Lower lobe of right lung (tissue), 2 donors: ENCODE data around the gene ATP5IF1. TPM values are rescaled to one million over a fixed set of nuclear protein-coding genes. Genes with fewer than 3 reads are reported as not detected.

Source experiments
- ATAC-seq, 2 donors: fragments of 200-7000 bp; cut with Tn5 transposase; one replicate each; pipeline ENCODE4 v1.9.1; 2020 to 2022; ENCODE audit warnings: mild to moderate bottlenecking in 2 of 2, moderate library complexity in 2 of 2
- DNase-seq: peaks from one replicate; pipeline ENCODE4 v3.0.0-alpha.2; 2020
- H3K27ac ChIP-seq: fragments of 200-600 bp; one replicate; pipeline ENCODE4 v1.8.0; 2022
- H3K27me3 ChIP-seq: fragments of 200-600 bp; one replicate; pipeline ENCODE4 v1.8.0; 2022; ENCODE audit warnings: low read depth
- H3K36me3 ChIP-seq: fragments of 200-600 bp; one replicate; pipeline ENCODE4 v1.8.0; 2022; ENCODE audit warnings: mild to moderate bottlenecking
- H3K4me1 ChIP-seq: fragments of 200-600 bp; one replicate; pipeline ENCODE4 v1.8.0; 2022
- H3K4me3 ChIP-seq: fragments of 200-600 bp; one replicate; pipeline ENCODE4 v1.8.0; 2022; ENCODE audit warnings: mild to moderate bottlenecking
- H3K9me3 ChIP-seq: fragments of 200-600 bp; one replicate; pipeline ENCODE4 v1.8.0; 2022
- intact Hi-C: fragments of 100-400 bp; cut with DNase I; formaldehyde crosslinking; loops from one replicate; pipeline ENCODE4 v1.11.0; 2022
- total RNA-seq: library from RNA; stranded (reverse); fragmentation: NEBNext Ultra II Directional; extraction: Animal tissue kit (Norgen Biotek cat#: 25700); gene quantifications from one replicate; pipeline ENCODE4 v1.2.1, GENCODE V29; 2021
- TF ChIP-seq, protein P1 (sequence below): fragments of 200-600 bp; IDR thresholded peaks from one replicate; pipeline ENCODE4 v1.8.0; 2022; ENCODE audit warnings: antibody characterized with exemption, mild to moderate bottlenecking
- donor health status: DM: no; HTN: yes; CAD: no; lungs with severe emphysema.

Gene ATP5IF1
- total RNA-seq, 1 donor from 2014 or later, result 109 TPM

DNA sequence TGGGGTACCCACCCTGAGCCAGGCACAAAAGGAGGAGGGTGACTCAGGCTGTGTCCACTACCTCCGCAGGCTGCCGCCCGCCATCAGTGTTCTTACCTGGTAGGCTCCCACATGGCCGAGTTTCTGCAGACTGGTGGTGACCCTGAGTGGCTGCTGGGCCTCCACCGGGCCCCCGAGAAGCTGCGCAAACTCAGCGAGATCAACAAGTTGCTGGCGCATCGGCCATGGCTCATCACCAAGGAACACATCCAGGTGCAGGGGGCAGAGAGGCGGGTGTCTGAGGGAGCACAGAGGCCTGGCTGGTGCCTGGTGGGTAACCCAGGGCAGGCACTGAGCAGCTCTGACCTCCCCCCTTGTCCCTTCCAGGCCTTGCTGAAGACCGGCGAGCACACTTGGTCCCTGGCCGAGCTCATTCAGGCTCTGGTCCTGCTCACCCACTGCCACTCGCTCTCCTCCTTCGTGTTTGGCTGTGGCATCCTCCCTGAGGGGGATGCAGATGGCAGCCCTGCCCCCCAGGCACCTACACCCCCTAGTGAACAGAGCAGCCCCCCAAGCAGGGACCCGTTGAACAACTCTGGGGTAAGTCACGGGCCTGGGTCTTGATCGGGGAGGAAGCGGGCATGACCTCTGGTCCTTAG is 36.4 kb downstream of the ATP5IF1 start:
- H3K27me3 ChIP-seq, result no peaks in the 10 kb centered on the region
- H3K27ac ChIP-seq, result no peak overlapping the region
- H3K9me3 ChIP-seq, result no peaks in the 10 kb centered on the region
- DNase-seq (no peak), ATAC-seq (no peak)
- H3K4me3 ChIP-seq, result no peak overlapping the region
- TF ChIP-seq, protein P1, sequence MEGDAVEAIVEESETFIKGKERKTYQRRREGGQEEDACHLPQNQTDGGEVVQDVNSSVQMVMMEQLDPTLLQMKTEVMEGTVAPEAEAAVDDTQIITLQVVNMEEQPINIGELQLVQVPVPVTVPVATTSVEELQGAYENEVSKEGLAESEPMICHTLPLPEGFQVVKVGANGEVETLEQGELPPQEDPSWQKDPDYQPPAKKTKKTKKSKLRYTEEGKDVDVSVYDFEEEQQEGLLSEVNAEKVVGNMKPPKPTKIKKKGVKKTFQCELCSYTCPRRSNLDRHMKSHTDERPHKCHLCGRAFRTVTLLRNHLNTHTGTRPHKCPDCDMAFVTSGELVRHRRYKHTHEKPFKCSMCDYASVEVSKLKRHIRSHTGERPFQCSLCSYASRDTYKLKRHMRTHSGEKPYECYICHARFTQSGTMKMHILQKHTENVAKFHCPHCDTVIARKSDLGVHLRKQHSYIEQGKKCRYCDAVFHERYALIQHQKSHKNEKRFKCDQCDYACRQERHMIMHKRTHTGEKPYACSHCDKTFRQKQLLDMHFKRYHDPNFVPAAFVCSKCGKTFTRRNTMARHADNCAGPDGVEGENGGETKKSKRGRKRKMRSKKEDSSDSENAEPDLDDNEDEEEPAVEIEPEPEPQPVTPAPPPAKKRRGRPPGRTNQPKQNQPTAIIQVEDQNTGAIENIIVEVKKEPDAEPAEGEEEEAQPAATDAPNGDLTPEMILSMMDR, result no peak
- peaks cover 67% of the 10 kb centered on the region for H3K36me3 ChIP-seq
- intact Hi-C loops, result no loop called here
- H3K4me1 ChIP-seq, result no peaks in the 10 kb centered on the region

DNA sequence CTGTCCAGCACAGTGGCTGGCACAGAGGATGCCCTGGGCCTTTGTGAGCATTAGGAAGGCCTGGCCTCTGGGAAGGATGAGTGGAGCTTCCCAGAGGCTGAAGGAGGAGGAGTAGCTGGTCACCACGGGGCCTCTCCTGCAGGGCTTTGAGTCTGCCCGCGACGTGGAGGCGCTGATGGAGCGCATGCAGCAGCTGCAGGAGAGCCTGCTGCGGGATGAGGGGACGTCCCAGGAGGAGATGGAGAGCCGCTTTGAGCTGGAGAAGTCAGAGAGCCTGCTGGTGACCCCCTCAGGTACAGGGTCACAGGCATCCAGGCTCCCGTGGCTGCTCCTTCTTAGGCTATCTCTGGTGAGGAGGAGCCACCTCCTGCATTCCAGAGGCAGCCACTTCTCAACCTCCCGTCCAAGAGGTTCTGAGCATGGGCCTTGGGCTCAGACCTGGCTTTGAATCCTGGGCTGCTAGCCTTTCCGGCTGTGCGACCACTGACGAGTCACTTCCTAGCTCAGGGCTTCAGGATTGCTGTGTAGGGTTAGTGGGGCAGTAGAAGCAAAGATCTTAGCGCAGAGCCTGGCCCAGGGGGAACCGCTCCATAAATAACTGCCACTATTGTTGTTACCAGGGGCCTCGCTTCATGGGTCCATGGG is 37.4 kb downstream of the ATP5IF1 start:
- DNase-seq (no peak), ATAC-seq (no peak)
- Histone ChIP-seq H3K27me3 (no peaks in the 10 kb centered on the region), H3K9me3 (no peaks in the 10 kb centered on the region), H3K36me3 (peaks cover 77% of the 10 kb centered on the region), H3K27ac (no peak overlapping the region), H3K4me3 (no peak overlapping the region), H3K4me1 (no peaks in the 10 kb centered on the region)
- intact Hi-C loops, result no loop called here
- TF ChIP-seq, protein P1, result no peak

DNA sequence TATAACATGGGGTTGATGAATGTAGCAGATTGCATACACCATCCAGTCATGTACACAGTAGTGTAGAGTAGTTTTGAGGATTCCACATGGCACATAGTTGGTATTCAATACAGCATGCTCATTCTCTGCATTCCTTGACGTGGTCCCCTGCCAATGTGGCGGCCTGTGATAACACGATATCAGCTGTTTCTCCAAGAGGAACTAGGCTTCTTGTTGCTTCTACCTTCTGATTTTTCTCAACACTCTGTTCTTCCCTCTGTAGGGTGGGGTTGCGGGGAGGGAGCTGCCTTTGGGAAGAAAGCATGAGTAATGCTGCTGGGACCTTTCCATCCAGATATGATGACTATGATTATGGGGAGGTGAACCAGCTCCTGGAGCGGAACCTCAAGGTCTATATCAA is 42.8 kb downstream of the ATP5IF1 start:
- TF ChIP-seq, protein P1, result no peak
- no peak for DNase-seq
- intact Hi-C loops, result no loop called here
- H3K4me3 ChIP-seq, result no peak overlapping the region
- no peaks in the 10 kb centered on the region for H3K9me3 ChIP-seq
- no peaks in the 10 kb centered on the region for H3K27me3 ChIP-seq
- H3K27ac ChIP-seq, result no peak overlapping the region
- ATAC-seq, result no peak
- peaks cover 28% of the 10 kb centered on the region for H3K4me1 ChIP-seq
- H3K36me3 ChIP-seq, result peaks cover 86% of the 10 kb centered on the region

DNA sequence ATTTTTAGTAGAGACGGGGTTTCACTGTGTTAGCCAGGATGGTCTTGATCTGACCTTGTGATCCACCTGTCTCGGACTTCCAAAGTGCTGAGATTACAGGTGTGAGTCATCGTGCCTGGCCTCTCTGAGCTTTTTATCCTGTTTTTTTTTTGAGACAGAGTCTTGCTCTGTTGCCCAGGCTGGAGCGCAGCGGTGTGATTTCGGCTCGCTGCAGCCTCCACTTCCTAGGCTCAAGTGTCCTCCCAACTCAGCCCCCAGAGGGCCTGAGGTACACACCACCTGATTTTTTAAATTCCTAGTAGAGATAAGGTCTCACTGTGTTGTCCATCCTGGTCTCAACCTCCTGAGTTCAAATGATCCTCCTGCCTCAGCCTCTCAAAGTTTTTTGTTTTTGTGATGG is 43.8 kb downstream of the ATP5IF1 start:
- Histone ChIP-seq H3K9me3 (no peaks in the 10 kb centered on the region), H3K27ac (peak overlapping the region; percentile 61), H3K4me1 (peaks cover 28% of the 10 kb centered on the region), H3K36me3 (peaks cover 76% of the 10 kb centered on the region), H3K4me3 (no peak overlapping the region), H3K27me3 (no peaks in the 10 kb centered on the region)
- intact Hi-C loops, result no loop called here
- no peak for ATAC-seq
- TF ChIP-seq, protein P1, result no peak
- no peak for DNase-seq

DNA sequence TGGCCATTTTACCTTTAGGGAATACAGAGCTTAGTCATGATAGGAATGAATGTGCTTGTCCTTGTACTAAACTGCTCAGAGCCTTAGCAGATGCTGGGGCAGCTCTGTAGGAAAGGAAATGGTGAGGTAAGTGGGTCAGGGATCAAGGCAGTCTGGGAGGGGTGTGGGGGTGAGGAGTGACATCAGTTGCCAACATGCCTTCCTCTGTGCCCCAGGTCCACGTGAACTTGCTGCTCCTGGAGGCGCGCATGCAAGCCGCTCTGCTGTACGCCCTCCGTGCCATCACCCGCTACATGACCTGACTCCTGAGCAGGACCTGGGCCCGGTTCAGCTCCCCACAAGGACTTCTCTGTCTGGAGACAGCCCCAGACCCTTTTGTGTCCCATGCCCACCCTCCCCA is 44.6 kb downstream of the ATP5IF1 start:
- Histone ChIP-seq H3K36me3 (peaks cover 68% of the 10 kb centered on the region), H3K4me3 (no peak overlapping the region), H3K27me3 (no peaks in the 10 kb centered on the region), H3K9me3 (no peaks in the 10 kb centered on the region), H3K4me1 (peaks cover 28% of the 10 kb centered on the region), H3K27ac (peak overlapping the region; percentile 61)
- TF ChIP-seq, protein P1, result no peak
- intact Hi-C loops, result no loop called here
- DNase-seq (peak; percentile 56), ATAC-seq (peak; percentile 57 to 65)
